Measurements from ENCODE around the gene BHLHE23.

Gene BHLHE23

DNA sequence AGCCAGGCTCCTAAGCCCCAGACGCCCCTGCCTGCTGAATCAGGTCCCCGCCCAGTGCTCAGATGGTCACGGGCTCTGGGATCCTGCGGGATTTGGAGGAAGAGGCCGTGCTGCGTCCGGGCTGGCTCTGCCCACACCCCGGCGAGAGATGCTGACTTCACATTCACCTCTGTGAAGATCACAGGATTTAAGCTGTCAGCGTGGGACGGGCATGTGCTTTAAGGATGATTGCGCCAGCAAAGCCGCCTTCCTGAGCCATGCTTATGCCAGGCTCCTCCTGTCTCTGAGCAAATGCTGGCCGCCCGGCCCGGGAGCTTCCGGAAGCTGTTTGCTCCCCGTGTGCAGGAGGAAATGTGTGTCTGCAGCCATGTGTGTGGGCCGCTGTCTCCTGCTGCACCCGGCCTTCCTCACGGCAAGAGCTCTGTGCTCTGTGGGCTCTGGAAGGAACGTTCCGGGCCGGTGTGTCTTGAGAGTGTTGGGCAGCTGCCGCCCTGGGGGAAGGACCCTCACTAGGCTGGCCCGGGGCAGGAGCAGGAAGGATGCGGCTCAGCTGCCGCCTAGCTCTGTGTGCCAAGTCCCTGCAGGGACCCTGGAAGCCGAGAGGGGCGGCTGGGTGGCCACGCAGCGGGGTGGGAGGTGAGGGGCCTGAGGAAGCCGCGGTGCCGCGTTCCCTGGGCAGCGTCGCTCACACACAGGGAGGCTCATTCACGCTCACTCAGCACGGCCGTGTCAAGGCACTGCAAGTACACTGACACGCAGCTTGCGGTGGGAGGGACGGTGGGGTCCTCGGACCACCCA lies 19.0 kb upstream of the BHLHE23 start:
- DNase-seq (ENCODE audit: low spot score) = no peak

DNA sequence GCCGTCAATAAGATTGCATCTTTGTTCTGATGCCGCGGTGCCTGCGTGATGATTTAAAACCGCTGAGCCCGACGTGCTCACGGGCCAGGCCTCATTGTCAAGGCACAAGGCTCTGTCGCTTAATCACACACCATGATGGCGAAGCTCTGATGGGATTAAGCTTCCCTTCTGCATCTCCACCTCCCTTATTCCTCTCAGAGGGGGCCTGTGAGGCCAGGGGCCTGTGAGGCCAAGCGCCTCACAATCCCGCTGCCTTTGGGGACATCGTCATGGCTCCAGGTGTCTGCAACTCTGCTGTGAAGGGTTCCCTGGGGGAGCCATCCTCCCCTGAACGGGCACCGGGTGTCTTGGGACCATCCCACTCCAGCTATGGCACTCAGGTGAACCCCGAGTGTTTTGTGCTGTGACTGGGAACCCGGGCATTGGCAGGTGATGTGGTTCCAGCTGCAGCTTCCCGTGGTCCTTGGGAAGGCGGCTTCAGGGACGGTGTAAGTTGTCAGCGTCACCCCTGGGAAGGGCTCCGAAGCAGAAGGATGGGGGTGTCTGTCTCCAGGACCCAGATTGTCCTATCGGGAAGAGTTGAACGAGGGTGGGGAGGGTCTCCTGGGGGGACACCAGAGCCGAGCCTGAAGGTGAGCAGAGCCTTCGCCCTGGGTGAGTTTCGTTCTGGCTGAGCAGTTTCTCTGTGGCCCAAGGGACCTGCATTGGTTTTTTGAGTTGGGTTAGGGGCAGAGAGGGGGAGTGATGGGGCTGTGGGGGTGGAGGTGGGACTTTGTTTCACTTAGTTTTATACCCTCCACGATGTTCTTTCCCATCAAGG lies 18.0 kb upstream of the BHLHE23 start:
- DNase-seq (ENCODE audit: low spot score) = no peak

DNA sequence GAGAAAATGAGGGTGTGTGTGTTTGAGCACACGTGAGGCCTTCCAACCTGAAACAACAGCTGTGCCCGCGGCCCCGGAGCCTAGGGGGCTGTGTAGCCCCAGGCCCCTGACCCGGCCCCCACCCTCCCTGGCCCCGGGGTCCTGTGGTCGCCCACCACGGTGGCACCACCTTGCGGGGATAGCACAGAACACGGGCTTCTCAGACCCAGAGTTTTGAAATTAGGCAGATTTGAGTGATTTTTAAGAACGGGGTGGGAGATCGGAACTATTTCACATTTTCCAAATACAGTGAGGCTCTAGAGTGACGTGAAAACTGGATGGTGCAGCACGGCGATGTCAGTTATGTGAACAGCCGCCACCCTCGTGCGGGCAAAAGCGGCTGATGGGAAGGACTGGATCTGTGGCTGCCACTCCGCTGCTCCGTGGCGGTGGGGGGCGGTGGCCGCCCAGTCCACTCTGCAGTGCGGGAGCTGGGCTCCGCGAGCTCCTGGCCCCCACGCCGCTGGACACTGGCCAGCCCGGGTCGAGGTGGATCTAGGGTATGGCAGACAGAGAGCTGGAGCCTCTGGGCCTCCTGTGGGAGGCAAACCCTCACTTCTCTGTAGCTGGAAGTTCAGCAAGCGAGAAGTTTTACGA lies 17.3 kb upstream of the BHLHE23 start:
- no peak for DNase-seq (ENCODE audit: low spot score)

DNA sequence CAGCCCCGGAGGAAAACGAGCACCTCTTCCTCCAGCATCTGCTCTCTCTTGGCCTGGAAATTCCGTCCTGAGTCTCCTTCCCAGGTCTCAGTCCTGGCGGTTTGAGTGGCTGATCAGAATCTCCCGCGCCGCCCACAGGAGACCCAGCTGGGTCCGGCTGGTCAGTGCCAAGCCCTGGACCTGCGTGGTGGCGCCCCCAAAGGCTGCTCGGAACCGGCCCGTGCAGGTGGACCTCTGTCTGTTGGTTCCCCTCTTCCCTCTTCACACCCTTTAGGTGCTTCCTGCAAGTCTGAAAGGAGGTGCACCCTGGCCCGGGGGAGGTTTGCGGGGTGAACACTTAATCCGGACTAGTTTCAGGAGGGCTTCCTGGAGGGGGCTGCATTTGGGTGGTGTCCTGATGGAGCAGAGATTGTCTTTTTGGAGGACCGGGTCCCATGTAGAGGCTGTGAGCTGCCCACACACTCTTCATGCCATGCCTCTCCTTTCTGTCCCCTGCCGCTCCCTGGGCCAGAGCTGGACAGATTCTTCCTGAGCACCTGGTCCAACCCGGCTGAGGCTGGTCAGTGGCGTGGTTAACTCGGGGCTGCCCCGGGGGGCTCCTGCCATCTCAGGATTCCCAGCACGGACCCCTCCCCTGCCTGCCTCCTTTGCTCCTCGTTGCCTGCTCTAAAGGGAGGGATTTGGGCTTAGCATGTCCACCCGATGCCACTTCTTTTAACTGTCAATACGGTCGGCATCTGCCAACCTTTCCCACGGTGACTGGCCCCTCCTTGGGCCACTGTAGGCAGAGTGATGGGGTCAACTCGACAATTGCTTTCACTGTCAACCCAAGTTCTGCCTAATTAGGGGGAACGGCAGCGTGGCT lies 16.5 kb upstream of the BHLHE23 start:
- DNase-seq (ENCODE audit: low spot score) = no peak

DNA sequence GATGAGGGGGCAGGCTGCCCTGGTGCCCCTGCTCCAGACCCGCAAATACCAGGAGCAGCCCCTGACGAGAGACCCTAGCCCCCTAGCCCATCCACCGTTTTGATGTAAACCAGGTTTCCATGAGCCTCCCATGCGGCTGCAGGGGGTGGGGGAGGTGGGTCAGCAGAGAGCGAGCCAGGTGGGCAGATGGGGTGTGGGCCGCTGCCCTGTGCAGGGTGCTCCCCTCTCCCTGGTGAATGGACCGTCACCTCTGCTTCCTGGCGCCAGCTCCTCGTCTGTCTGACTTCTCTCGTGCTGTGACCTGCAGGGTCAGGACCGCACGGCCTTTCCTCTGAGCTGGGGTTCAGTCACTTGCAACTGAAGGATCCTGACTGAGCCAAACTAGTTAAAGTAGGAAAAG lies 15.7 kb upstream of the BHLHE23 start:
- DNase-seq (ENCODE audit: low spot score) = no peak

DNA sequence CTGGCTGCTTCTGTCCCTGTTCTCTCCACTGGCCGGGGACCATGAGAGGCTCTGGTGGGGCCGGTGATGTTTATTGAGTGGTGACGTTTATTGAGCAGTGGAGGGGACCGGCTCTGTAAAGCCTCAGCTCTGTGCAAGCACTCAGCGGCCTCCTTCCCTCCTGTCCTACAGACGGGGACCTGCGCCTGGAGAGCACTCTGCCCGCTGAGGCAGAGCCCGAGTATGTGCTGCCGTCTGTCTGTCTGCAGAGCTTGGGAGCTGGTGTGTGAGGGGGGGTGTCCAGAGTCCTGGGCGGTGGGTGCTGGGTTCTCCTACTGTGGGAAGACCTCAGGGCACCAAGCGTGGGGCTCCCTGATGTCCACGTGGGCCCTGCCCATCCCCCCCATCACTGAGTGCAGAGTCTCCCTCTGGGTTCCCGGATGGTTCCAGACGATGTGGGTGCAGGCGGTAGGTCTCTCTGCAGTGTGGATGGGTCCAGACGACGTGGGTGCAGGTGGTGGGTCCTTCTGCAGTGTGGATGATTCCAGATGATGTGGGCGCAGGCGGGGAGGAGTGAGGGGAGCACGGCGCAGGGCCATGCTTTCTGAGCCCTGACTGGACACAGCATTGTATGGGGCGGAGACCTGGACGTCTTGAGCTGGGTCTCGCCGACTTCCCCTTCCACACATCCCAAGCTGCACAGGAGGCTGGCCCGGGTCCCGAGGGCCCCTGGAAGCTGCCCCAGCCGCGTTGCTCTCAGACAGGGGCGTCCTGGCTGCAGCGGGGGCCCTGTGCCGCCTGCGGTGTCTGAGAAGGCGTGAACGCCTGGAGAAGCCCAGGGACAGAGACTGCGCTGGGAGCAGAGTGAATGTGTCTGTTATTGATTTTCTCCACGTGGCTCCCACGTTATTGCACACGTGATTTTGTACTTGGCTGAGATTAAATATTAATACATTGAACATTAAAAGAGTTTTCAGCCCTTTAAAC lies 14.9 kb upstream of the BHLHE23 start:
- DNase-seq (ENCODE audit: low spot score) = no peak

DNA sequence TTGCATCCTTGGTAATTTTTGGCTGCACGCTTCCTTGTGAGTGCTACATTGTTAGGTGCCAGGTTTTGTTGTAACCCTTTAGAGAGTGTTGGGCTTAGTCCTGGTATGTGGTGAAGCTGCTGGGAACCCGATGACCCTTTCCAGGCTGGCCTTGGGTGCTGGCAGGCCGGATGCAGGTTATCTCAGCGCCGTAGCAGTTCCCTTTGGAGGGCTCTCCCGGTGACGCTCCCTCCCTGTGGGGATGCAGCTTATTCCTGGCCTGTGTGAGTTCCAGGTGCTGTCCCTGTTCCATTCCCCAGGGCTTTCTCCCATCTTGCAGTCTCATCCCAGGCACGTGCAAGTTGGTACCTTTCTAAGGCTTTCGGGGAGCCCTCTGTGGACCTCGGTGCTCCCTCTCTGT lies 13.9 kb upstream of the BHLHE23 start:
- DNase-seq (ENCODE audit: low spot score) = no peak

DNA sequence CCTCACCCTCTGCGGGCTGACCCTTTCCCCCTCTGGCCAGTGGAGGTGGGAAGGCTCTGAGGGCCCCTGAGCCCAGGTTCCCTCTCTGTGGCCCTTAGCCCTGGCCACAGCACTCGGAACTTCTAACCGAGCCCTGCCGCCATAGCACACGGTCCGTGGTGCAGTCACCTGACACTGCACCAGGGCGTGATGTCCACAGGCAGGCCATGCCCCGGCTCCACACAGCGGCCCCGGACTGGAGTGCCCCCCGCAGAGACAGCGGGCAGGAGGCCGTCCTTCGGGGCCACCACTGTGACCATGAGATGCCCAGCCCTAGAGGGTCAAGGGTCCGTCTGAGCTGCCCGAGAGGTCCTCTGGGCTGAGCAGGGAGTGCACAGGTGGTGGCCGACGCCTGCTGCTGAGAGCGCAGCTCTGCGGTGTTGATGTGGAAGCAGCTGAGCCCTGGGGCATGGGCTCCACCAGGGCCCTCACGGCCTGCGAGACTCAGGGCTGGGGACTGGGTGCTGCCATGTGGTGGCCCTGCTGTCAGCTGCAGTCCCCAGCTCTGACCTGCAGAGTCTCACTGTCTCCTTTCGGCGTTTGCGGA lies 11.2 kb upstream of the BHLHE23 start:
- no peak for DNase-seq (ENCODE audit: low spot score)

DNA sequence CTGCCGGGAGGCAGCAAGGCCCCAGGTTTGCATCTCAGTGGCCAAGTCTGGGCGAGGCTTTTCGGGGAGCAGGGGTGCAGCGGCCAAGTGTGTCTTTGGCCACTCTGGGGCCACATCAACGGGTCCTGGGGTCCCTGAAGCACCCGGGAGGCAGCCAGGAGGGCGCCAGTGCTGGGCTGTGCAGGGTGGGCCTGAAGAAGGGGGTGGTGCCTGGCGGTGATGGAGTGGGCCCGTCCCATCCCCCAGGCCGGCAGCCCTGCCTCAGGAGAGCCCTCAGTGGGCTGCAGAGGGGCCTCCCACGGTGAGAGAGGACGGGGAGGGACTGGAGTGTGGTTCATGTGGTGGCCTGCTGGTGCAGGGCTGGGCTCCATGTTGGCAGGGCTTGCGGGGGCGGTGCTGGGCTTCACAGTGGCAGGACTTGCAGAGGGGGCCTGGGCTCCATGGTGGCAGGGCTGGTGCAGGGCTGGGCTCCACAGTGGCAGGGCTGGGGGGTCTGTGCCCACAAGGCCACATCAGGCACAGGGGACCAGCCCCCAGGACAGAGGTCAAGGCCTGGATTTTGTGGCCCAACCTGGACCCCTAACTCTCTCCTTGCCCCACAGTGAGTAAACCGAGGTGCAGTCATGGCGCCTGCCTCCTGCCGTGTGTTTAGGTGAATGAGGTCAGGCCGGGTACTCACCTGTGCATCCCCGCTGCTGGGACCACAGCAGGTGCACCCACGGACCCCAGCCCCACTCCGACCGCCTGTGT lies 10.5 kb upstream of the BHLHE23 start:
- no peak for DNase-seq (ENCODE audit: low spot score)

DNA sequence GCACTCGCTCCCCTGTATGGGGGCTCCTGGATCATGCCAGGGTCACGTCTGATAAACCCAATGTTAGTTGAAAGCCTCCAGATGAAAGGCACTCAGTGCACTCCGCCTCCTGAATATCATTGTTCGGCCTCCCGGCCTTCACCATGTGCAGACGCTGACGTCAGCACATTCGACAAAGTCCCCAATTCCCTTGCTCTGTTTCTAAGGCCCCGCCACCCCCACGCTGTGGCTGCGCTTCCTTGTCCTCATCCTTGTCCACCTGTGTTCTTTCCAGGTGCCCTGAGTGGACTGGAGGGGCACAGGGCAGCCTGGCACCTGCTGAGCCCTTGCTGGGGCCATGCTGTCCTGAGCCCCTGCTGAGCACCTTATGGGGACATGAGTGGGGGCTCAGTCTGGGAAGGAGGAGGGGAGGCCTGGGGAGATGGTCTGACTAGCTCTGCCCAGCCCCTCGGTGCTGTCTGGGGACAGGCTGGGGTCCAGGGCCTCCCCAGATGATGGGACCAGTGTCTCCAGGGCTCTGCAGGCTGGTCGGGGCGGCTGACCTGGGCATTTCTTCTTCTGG lies 9.8 kb upstream of the BHLHE23 start:
- no peak for DNase-seq (ENCODE audit: low spot score)

DNA sequence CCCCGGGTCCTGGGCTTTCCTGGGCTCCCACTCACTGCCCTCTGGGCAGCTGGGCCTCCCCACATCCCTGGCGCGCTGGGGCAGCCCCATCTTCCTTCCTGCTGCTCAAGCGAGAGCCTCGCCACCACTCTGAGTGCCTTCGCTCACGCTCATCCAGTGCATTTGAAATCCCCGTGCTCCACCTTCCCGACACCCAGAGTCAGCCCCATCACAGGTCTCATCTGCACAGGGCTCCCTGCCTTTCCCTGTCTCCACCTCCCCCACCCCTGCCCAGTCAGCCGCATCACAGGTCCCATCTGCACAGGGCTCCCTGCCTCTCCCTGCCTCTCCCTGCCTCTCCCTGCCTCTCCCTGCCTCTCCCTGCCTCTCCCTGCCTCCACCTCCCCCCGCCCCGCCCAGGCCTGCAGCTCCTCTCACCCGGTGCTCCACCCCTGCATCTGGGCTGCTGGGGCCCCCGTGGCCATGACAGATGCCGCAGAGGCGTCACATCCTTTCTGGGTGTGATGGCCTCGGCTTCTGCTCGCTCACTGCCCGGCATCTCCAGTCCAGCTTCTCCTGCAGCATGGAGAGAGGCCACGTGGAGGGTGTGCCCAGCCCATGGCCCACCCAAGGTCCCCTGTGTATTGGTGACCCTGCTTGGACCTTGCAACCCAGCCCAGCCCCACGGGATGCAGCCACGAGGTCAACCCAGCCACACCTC lies 9.0 kb upstream of the BHLHE23 start:
- DNase-seq (ENCODE audit: low spot score) = no peak

DNA sequence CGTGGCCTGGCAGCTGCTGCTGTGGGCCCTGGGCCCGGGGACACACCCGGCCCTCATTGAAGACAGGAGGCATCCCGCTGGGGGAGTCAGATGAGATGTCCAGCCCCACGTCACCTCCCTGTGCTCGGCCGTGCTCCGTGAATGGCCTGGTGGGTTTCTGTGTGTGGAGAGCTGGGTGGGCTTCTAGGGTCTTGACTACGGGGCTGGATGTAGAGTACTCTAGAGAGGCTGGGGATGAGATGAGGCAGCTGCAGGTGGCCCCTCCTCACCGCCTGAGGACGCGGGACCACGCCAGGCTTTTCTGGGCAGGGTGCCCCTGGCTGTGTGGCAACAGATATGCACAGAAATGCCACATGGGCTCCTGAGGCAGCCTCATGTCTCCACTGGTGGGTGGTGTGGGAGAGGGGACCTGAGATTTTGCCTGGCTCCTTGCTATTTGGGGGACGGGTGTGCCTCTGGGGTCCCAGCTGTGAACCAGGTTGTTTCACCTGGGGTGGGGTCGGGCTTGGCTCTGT lies 8.4 kb upstream of the BHLHE23 start:
- DNase-seq (ENCODE audit: low spot score) = no peak

DNA sequence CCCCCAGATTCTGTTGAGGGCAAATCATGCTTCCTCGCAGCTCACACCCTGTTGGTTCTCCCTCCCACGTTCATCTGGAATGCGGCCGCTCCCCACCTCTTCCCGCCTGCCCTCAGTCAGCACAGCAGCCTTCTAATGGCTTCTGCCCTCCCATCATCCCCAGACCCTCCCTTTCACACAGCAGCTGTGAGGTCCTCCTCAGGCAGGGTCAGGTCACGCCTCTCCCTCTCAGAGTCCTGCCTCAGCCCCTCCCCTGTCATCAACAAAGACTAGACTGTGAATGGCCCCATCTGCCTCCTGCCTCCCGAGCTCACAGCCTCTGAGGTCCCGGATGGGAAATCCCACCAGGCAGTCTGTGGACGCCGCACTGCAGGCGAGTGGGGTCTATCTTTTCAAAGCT lies 7.9 kb upstream of the BHLHE23 start:
- DNase-seq (ENCODE audit: low spot score) = no peak

DNA sequence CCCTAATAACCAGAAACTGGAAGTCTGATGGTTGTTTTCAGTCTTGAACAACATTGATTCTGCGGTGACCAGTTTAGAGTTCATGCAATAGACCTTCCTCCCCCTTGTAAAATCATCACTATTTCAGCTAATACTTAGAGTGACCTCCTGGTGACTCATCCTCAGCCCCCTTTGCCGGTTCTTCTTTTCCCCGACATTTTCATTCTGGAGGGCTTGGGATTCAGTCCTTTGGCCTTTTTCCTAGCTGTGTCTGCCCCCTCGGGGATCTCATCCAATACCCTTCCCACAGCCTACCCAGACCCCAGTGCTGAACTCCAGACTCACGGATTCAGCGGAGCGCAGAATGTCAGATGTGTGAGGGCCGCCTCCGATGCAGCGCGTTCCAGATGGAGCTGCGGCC lies 7.5 kb upstream of the BHLHE23 start:
- DNase-seq (ENCODE audit: low spot score) = no peak

DNA sequence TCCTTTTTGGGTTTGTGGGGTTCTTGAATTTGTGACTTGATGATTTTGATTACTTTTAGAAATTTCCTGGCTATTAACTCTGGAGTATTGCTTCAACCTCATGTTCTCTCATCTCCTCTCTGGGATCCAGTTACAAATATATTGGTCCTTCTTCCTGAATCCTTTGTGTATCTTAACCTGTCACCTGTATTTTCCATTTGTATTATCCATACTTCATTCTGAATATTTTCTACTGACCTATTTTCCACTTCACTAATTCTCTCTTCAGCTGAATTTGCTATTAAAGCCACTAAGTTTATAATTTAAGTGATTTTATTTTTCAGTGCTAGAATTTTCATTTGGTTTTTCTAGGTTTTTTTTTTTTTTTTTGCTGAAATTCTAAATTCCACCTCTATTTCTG lies 6.4 kb upstream of the BHLHE23 start:
- DNase-seq (ENCODE audit: low spot score) = no peak

DNA sequence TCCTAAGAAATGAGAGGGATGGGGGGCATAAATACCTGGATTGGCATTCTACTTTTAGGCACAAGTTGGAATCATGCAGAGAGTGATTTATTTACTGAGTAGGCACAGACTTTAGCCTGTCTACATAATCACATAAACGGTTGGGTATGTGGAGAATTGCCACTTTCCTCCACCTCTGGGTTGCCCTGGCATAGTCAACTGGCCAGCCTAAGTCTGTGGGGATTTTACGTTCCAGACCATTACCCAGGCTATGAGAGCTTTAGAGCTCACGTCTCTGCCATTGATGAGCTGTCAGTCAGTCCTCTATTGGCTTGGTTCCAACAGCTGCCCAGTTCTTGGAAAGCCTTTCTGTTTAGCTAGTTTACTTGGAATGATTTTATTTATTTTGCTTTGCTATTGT lies 5.0 kb upstream of the BHLHE23 start:
- peak; percentile 51 for DNase-seq (ENCODE audit: low spot score)

DNA sequence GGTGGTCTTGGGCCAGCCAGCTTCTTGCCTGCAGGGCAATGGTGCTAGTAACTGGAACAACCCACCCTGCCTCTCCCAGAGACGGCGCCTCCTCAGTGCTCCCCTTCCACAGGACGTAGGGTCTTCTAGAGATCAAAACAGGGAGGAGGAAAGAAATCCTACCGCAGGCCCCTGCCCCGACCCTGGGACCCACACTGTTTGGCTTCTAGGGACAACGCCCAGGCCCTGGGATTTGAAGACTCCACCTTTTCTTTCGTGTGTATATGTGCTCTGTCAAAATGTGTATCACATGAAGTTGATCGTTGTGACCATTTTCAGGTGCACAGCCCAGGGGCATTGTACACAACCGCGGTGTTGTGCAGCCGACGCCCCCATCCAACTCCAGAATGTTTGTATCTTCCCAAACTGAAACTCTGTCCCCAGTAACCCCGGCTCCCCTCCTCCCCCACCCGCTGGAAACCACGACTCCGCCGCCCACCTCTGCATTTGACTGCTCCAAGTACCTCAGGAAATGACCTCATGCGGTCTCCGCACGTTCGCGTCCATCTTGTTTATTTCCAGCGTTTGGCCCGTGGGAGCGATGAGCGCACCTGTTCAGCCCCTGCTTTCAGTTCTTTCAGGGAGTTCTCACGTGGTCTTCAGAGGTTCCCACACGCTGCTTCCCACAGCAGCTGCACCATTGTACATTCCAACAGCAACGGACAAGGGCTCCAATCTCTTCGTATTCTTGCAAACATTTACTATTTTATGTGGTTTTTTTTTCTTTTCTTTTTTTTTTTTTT lies 3.4 kb upstream of the BHLHE23 start:
- DNase-seq (ENCODE audit: low spot score) = peak; percentile 99
